NCI-H1092 treated with DMSO at 0.1 percent for 48 hours (cell line): Measurements from ENCODE around the gene TJP1.

ENCODE experiments used
- DNase-seq: peaks from one replicate; lab custom pipeline; 2025; lab: John Stamatoyannopoulos, UW

Gene TJP1

GRCh38 chr15:29822100-29822683 lies at the start of gene TJP1:
Gene TJP1 (minus strand): TSS chr15:29822468. CDS start chr15:29822028, 440 bp downstream.
- DNase-seq: peak; percentile 44

GRCh38 chr15:29871401-29871800 lies 49.1 kb upstream of the TJP1 start:
- no peak for DNase-seq

- peak; percentile 25 for DNase-seq
These were observed 48.4 kb upstream of the TJP1 start for GRCh38 chr15:29870495-29871151.

DNA sequence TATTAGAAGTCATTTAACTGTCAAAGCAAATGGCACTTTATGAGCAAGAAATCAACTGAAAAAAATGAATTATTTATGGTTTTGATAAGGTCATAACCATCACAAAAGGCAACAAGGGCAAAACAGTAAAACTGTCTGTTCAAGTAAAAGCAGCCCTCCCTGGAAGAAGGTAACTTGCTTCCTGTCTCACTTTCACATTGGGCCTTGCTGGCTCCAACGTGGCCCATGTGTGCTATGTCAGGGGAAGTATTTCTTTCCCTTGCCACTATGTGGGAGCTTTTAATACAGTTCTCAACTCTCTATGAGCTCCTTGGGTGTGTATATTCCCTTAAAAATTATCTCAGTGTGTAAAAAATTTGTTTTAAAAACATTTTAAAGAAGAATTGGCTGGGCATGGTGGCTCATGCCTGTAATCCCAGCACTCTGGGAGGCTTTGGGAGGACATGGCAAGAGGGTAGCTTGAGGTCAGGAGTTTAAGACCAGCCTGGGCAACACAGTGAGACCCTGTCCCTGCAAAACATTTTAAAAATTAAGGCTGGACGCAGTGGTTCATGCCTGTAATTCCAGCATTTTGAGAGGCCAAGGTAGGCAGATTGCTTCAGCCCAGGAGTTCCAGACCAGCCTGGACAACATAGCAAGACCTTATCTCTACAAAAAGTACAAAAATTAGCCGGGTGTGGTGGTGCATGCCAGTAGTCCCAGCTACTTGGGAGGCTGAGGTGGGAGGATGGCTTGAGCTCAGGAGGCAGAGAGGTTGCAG lies 45.2 kb upstream of the TJP1 start:
- DNase-seq: no peak

- DNase-seq: no peak
These were observed 44.1 kb upstream of the TJP1 start for GRCh38 chr15:29866337-29866736.

- no peak for DNase-seq
These were observed 42.2 kb upstream of the TJP1 start for GRCh38 chr15:29864501-29864900.

GRCh38 chr15:29863438-29863837 lies 41.2 kb upstream of the TJP1 start:
- no peak for DNase-seq

DNA sequence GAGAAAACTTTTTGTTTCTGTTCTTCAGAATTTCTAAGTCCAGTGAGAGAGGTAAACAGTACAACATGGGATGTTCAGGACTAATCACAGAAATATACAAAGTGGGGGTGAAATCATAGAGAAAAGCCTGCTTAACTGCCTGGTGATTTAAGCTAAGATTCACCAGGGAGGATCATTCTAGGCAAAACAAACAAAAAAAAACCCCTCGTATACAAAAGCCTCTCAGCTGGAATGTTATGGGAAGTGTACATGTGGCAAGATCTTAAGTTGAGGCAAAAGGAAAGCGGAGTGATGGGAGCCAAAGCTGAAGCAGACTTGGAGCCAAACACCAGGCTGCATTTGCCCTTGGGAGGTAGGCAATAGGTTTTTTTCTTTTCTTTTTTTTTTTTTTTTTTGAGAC lies 40.0 kb upstream of the TJP1 start:
- no peak for DNase-seq

- DNase-seq: no peak
These were observed 38.6 kb upstream of the TJP1 start for GRCh38 chr15:29860872-29861271.

DNA sequence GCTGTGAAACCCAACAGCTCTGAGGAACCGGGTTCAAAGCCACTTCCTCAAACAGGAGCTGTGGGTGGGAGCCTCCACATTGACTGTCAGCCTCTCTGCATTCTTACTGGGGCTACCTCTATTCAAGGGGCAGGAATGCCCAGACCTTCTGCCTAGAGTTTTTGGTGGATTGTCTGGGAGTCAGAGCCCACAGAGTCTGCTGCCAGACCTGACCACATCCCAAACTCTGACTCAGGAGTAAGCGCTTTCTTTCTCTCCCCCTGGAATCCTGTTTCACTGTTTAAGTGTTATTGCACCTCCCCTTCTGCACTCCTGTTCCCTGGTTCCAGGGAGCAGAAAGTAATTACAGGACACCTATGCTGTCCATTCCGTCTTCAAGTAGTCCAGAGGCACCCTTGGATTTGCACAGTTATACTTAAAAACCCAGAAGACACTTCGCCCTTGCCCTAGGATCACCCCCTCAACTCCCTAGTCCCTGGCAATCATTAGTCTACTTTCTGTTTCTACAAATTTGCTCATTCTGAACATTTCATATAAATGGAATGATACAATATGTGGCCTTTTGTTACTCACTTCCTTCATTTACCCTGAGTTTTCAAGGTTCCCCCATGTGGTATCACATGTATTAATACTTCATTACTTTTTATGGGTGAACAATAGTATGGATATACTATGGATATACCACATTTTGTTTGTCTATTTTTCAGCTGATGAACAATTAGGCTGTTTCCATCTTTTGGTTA lies 37.9 kb upstream of the TJP1 start:
- DNase-seq: no peak

DNA sequence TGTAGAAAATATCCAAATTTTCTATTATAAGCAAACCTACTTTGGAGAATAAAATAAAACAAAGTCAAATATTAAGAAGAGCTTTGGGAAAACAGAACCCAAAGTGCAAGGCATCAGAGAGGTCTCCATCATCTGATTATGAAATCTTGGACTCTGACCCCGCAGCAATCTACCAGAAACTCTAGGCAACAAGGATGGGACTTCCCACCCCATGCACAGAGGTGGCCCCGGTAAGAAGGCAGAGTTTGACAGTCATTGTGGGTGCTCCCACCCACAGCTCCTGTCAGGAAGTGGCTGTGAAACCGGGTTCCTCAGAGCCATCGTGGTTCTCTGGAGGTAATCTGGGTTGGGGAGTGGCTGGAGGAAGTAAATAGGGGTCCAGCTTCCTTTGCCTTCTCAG lies 37.0 kb upstream of the TJP1 start:
- DNase-seq: no peak

DNA sequence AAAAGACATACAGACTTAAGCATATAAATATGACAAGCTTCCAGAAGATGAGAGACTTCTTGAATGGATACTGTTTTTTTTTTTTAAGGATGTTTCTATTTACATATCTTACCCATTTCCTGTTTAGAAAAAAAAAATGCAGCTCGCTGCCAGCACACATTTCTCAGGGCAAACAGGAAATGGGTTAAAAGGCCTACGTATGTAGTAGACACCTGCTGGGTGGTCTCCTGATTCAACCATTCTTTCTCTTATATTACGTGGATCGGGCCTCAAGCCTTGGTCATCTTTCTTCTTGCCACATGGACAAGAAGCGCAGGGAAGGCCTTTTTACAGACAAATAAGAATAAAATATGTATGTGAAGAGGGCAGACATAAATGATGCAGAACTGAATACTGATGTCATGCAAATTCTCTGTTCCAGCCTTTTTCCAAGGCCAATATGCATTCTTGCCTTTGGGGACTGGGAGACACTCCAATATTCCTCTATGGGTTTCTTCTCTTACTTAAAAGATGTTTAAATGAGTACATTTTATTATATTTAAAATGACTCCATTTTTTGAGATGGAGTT lies 35.0 kb upstream of the TJP1 start:
- DNase-seq: no peak

- DNase-seq: no peak
These were observed 32.1 kb upstream of the TJP1 start for GRCh38 chr15:29854413-29854812.

- DNase-seq: no peak
These were observed 31.1 kb upstream of the TJP1 start for GRCh38 chr15:29853211-29853987.

GRCh38 chr15:29852201-29852600 lies 29.9 kb upstream of the TJP1 start:
- no peak for DNase-seq

GRCh38 chr15:29849716-29850115 lies 27.4 kb upstream of the TJP1 start:
- DNase-seq: no peak

- DNase-seq: no peak
These were observed 26.9 kb upstream of the TJP1 start for GRCh38 chr15:29849218-29849617.

DNA sequence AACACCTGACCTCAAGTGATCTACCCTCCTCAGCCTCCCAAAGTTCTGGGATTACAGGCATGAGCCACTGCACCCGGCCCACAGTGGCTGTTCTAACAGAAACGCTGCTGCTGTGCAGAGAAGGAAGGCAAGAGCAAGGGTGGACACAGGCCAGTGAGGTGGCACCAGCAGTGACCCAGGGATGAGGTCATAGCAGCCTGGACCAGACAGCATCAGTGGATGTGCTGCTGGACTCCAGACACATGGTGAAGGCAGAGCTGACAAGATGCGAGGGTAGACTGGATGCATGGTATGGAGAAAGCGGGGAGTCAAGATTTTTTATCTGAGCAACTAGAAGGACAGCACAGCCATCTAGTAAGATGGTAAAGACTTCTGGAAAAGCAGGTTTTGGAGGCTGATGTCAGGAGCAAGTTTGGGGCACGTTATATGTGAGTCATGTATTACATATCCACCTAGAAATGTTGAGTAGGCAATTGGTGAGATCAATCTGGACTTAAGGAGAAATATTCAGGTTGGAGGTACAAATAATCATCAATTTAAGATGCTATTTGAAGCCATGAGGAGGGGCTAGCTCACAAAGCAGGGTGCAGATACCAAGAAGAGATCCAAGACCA lies 22.1 kb upstream of the TJP1 start:
- DNase-seq: no peak

- DNase-seq: no peak
These were observed 20.0 kb upstream of the TJP1 start for GRCh38 chr15:29842290-29842689.

DNA sequence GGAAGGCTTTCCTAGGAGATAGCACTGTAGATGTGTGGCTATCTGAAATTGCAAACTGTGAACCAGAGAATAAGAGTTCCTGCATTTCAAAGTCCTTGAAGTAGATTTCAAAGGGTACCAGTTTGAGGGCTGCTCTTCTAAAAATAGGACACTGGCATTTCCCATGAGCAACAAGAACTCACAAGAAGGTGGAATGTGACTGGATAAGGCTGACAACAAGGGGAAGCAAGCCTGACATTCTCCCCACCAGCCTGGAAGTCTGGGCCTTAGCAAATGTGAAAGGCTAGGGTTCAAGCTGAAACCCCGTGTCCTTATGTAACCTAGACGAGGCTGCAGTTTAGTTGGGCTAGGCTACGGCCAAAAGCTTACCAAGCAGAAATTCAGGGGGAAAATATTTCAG lies 18.7 kb upstream of the TJP1 start:
- DNase-seq: no peak

GRCh38 chr15:29840054-29840453 lies 17.8 kb upstream of the TJP1 start:
- DNase-seq: no peak
